GM21576 (cell line): ENCODE results near the gene MYO5B.

Source experiments
- ATAC-seq: cut with Tn5 transposase; IDR thresholded peaks from one replicate; pipeline ENCODE4 v1.9.1; 2021; ENCODE audit warnings: mild to moderate bottlenecking, moderate library complexity; ENCODE audit not compliant: unreplicated experiment

Gene MYO5B

GRCh38 chr18:50154420-50154819 is 40.5 kb downstream of the MYO5B start:
- ATAC-seq = no peak

DNA sequence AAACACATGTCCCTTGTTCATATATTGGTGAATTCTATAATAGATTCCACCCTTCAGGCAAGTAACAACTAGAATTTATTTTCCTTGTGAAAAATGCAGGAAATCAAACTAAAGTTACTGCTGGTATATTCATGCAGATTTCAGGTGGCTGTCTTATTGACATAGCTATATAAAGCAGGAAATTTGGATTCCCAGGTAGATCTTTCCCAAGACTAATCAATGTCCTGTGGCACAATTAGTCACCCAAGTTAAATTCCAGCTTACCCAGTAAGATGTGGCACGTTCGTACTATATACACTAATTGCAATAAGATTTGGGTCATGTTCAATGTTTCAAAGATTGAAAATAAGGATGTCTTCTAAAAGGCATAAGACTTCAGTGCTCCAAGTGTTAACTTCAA is 42.0 kb downstream of the MYO5B start:
- no peak for ATAC-seq

- ATAC-seq = no peak
These were observed 43.0 kb downstream of the MYO5B start for GRCh38 chr18:50151926-50152325.

GRCh38 chr18:50144540-50144939 is 50.4 kb downstream of the MYO5B start:
- ATAC-seq = no peak

- no peak for ATAC-seq
These were observed 51.1 kb downstream of the MYO5B start for GRCh38 chr18:50143886-50144285.

- ATAC-seq = no peak
These were observed 51.7 kb downstream of the MYO5B start for GRCh38 chr18:50143294-50143693.

GRCh38 chr18:50142441-50143120 is 52.4 kb downstream of the MYO5B start:
- ATAC-seq = no peak

DNA sequence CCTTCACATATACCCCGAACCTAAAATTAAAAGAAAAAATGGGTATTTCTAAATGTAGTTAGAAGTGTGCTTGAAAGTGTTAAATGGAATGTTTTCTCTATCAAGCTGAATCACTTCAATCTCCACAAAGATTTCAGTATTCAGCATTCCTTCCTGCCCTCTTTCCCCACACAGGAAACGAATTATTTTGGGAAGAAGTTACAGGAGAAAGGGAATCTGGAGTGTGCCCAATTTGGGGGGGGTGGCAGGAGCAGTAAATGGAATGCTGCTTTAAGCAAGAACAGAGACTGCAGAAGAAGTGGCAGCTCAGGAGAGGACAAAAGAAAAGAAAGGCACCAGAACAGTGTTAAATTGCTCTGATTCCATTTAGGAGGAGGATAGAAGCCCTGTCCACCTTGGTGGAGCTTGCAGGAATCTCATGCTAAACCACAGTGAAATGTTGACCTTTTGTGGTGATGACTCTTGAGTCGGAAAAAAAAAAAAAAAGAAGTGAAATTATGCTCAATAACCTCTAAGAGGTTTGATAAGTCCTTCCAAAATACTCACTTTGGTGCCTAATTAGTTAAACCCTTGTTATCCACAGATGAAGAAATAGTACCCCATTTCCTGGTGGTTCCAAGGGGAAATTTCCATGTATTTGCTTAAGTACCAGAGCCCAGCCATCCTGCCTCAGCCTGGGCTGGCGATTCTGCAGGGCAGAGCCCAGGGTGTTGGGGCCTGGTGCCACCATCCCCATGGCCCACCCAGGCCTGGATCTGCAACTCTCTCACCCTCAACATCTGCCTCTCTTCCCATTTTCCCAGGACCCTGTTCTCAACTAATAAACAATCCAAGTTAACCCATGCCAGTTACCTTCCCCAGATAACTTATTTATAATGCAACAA is 56.5 kb downstream of the MYO5B start:
- no peak for ATAC-seq

DNA sequence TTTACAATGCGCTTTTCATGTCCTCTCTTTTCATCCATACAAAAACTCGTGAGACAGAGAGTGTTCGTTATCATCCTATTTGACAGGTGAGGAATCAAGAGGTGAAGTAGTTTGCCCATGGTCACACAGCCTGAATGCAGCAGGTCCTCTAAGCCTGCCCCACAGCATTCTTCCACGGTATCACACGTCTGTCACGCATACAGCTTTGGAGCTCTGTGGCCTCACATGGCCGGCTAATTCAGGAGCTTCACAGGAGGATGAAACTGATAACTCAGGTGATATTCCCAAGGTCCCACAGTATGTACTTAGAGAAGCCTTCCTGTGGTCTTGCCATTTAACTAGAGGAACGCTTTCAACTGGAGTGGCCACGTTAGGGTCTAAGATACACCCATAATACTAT is 59.0 kb downstream of the MYO5B start:
- no peak for ATAC-seq

DNA sequence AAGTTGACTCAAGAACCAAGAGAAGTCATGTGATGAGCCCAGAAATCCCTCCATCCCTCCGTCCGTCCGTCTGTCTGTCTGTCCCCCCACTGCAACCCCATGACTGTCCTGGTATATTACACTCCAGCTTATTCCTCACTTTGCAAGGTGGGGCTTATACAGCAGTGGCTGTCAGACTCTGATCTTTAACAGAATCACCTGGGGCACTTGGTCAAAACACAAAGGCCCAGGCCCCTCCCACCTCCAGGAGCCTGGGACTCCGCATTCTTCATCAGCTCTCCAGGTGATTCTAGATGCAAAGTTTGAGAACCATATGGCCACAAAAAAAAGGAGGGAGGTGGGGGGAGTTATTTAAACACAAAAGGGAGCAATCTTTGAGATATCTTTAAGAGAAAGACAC is 61.4 kb downstream of the MYO5B start:
- ATAC-seq = no peak

- peak; percentile 43 for ATAC-seq
These were observed 63.4 kb downstream of the MYO5B start for GRCh38 chr18:50131591-50131990.

GRCh38 chr18:50128506-50129271 is 66.3 kb downstream of the MYO5B start:
- no peak for ATAC-seq

- ATAC-seq = no peak
These were observed 67.3 kb downstream of the MYO5B start for GRCh38 chr18:50127516-50128210.

- ATAC-seq = no peak
These were observed 68.5 kb downstream of the MYO5B start for GRCh38 chr18:50126471-50126870.

- no peak for ATAC-seq
These were observed 69.5 kb downstream of the MYO5B start for GRCh38 chr18:50125456-50125855.

GRCh38 chr18:50119296-50119695 is 75.7 kb downstream of the MYO5B start:
- no peak for ATAC-seq

DNA sequence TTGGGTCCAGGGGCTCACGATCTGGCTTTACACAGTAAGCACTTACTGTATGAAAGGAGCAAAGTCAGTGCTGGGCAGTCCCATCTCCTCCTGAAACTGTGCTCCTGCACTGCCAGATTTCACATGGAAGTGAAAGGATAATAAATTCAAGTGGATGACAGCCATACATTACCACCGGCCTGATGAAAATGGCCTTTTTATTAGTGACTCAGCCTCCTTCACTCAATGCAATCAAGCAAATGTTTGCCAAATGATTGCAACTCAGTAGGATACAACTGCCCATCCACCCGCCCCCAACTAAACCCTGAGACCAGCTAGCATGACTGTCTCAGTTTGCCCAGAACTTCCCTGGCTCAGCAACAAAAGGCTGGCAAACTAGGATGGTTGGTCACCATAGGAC is 77.1 kb downstream of the MYO5B start:
- ATAC-seq = no peak

DNA sequence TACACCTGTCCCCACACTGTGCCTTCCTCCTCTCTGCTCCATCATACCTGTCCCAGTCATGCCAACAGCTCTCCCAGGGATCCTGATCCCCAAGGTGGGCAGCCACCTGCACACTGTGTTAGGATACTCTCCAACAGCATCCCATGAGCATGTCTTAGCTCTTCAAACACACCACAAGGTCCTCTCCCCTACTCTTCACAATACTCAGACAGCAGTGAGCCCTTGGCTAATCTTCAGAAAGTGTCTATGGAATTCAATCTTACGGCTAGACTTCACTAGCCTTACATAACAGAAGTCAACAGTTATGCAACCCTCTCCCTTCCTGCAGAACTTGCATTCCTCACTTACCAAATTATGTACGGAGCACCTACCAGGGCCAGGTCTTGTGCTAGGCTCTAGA is 79.9 kb downstream of the MYO5B start:
- no peak for ATAC-seq

DNA sequence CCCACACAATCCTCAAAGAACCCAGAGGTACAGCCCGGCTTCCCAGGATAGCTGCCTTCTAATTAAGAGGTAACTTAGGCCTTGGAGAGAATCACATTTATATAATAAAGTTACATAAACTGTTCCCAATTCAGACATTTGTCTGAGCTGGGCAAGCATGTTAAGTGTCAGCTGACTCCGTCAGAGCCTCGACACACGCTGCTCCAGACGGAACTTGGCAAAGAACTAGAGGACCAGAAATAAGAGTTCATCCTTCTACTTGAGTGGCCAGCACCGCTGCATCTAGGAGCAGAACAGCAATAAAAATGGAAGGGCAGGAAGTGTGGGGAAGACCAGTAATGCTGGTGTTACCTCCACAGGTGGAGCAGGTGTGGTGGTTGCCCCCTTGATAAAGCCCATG is 80.5 kb downstream of the MYO5B start:
- ATAC-seq = no peak

DNA sequence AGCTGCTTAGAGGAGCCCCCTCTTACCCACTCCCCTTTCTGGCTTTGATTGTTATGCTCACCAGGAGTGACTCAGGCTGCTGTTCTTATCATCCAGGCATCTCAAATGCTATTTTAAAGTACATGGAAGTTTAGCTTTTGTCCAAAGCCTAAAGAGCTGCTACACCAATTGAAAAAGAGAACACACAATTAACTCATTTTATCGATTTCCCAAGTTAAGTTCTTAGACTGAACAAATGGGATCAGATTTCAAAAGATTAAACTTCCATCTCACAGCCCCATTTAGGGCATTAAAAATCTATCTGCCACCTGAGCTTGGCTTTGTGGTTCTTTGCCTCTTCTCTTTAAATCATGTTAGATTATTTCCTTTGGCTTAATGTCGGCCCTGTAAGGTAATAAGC is 81.2 kb downstream of the MYO5B start:
- no peak for ATAC-seq

DNA sequence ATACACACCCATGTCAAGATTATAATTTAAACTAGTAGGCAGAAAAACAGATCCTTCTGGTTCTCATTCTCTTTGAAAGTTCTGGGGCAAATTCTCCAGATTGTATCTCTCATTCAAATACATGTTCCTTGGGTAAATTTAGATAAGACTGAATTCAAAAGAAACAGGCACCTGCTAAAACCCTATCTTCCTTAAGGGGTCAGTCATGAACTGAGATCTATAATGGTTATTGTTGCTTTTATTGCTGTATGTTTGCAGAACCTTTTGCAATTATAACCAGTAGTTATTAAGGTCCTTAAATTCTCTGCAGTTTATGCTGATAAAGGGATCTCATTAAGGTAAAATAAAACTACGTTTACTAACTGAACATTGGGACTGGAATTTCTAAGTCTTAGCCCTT is 83.5 kb downstream of the MYO5B start:
- no peak for ATAC-seq
